ENCODE data around the gene HPCAL1.

GRCh38 chr2:10471955-10472354 lies 169.3 kb downstream of the HPCAL1 start:
- TF ChIP-seq CTCF (IDR thresholded peaks at IDR 0.05): no peak
- TF ChIP-seq EZH2 (IDR thresholded peaks at IDR 0.05; ENCODE audit: borderline replicate concordance, insufficient read depth, low read depth, low read length, poor library complexity, severe bottlenecking): no peak
